HEK293 (cell line): ENCODE data around the gene FKBP4.

ENCODE experiments used
- FEZF1 ChIP-seq: fragments of 450-650 bp; formaldehyde crosslinking; IDR thresholded peaks from 2 replicates; pipeline ENCODE4 v1.5.1; 2016; ENCODE audit warnings: missing biosample characterization, missing genetic modification characterization
- GLIS1 ChIP-seq: fragments of 450-650 bp; formaldehyde crosslinking; IDR thresholded peaks from 2 replicates; pipeline ENCODE4 v1.5.1; 2016; ENCODE audit warnings: missing biosample characterization, missing genetic modification characterization
- KLF16 ChIP-seq: fragments of 450-650 bp; formaldehyde crosslinking; IDR thresholded peaks from 2 replicates; pipeline ENCODE4 v1.5.1; 2017; ENCODE audit warnings: missing biosample characterization, missing genetic modification characterization
- KLF7 ChIP-seq: fragments of 450-650 bp; formaldehyde crosslinking; IDR thresholded peaks from 2 replicates; pipeline ENCODE4 v1.5.1; 2016; ENCODE audit warnings: missing biosample characterization, missing genetic modification characterization, borderline replicate concordance
- MZF1 ChIP-seq: fragments of 450-650 bp; formaldehyde crosslinking; IDR thresholded peaks from 2 replicates; pipeline ENCODE4 v1.5.1; 2017; ENCODE audit warnings: missing biosample characterization, missing genetic modification characterization, borderline replicate concordance
- SCRT2 ChIP-seq: fragments of 450-650 bp; formaldehyde crosslinking; IDR thresholded peaks from 2 replicates; pipeline ENCODE4 v1.5.1; 2016; ENCODE audit warnings: missing biosample characterization, missing genetic modification characterization
- SP7 ChIP-seq: fragments of 450-650 bp; formaldehyde crosslinking; IDR thresholded peaks from 2 replicates; pipeline ENCODE4 v1.5.1; 2016; ENCODE audit warnings: missing biosample characterization, missing genetic modification characterization
- ZBTB10 ChIP-seq: fragments of 450-650 bp; formaldehyde crosslinking; IDR thresholded peaks from 2 replicates; pipeline ENCODE4 v1.5.1; 2016; ENCODE audit warnings: missing biosample characterization, missing genetic modification characterization
- ZNF133 ChIP-seq: fragments of 450-650 bp; formaldehyde crosslinking; IDR thresholded peaks from 2 replicates; pipeline ENCODE4 v1.5.1; 2016; ENCODE audit warnings: missing biosample characterization, missing genetic modification characterization
- ZNF155 ChIP-seq: fragments of 450-650 bp; formaldehyde crosslinking; IDR thresholded peaks from 2 replicates; pipeline ENCODE4 v1.5.1; 2016; ENCODE audit warnings: missing biosample characterization, missing genetic modification characterization
- ZNF157 ChIP-seq: fragments of 450-650 bp; formaldehyde crosslinking; IDR thresholded peaks from 2 replicates; pipeline ENCODE4 v1.5.1; 2016; ENCODE audit warnings: missing biosample characterization, missing genetic modification characterization
- ZNF18 ChIP-seq: fragments of 450-650 bp; formaldehyde crosslinking; IDR thresholded peaks from 2 replicates; pipeline ENCODE4 v1.5.1; 2016; ENCODE audit warnings: missing biosample characterization, missing genetic modification characterization
- ZNF2 ChIP-seq: fragments of 450-650 bp; formaldehyde crosslinking; IDR thresholded peaks from 2 replicates; pipeline ENCODE4 v1.5.1; 2016; ENCODE audit warnings: missing biosample characterization, missing genetic modification characterization
- ZNF248 ChIP-seq: fragments of 450-650 bp; formaldehyde crosslinking; IDR thresholded peaks from 2 replicates; pipeline ENCODE4 v1.5.1; 2017; ENCODE audit warnings: missing biosample characterization, missing genetic modification characterization
- ZNF26 ChIP-seq: fragments of 450-650 bp; formaldehyde crosslinking; IDR thresholded peaks from 2 replicates; pipeline ENCODE4 v1.5.1; 2016; ENCODE audit warnings: missing biosample characterization, missing genetic modification characterization
- ZNF266 ChIP-seq: fragments of 450-650 bp; formaldehyde crosslinking; IDR thresholded peaks from 2 replicates; pipeline ENCODE4 v1.5.1; 2016; ENCODE audit warnings: missing biosample characterization, missing genetic modification characterization, low read depth
- ZNF324 ChIP-seq: fragments of 450-650 bp; formaldehyde crosslinking; IDR thresholded peaks from 2 replicates; pipeline ENCODE4 v1.5.1; 2016; ENCODE audit warnings: missing biosample characterization, missing genetic modification characterization
- ZNF37A ChIP-seq: fragments of 450-650 bp; IDR thresholded peaks from 2 replicates; pipeline ENCODE4 v1.5.1; 2018; ENCODE audit warnings: missing biosample characterization, missing genetic modification characterization
- ZNF391 ChIP-seq: fragments of 450-650 bp; formaldehyde crosslinking; IDR thresholded peaks from 2 replicates; pipeline ENCODE4 v1.5.1; 2016; ENCODE audit warnings: low read depth, missing biosample characterization, missing genetic modification characterization, borderline replicate concordance
- ZNF404 ChIP-seq: fragments of 450-650 bp; formaldehyde crosslinking; IDR thresholded peaks from 2 replicates; pipeline ENCODE4 v1.5.1; 2017; ENCODE audit warnings: missing biosample characterization, missing genetic modification characterization
- ZNF488 ChIP-seq: fragments of 450-650 bp; formaldehyde crosslinking; IDR thresholded peaks from 2 replicates; pipeline ENCODE4 v1.5.1; 2016; ENCODE audit warnings: missing biosample characterization, missing genetic modification characterization
- ZNF544 ChIP-seq: fragments of 450-650 bp; formaldehyde crosslinking; IDR thresholded peaks from 2 replicates; pipeline ENCODE4 v1.5.0; 2017; ENCODE audit warnings: missing biosample characterization, missing genetic modification characterization
- ZNF555 ChIP-seq: fragments of 450-650 bp; formaldehyde crosslinking; conservative IDR thresholded peaks from 2 replicates; pipeline ENCODE4 v1.5.1; 2017; ENCODE audit warnings: missing biosample characterization, mild to moderate bottlenecking, missing genetic modification characterization, inconsistent platforms
- ZNF560 ChIP-seq: fragments of 450-650 bp; formaldehyde crosslinking; IDR thresholded peaks from 2 replicates; pipeline ENCODE4 v1.5.1; 2017; ENCODE audit warnings: missing biosample characterization, missing genetic modification characterization, borderline replicate concordance
- ZNF561 ChIP-seq: fragments of 450-650 bp; IDR thresholded peaks from 2 replicates; pipeline ENCODE4 v1.5.1; 2018; ENCODE audit warnings: missing biosample characterization, missing genetic modification characterization, borderline replicate concordance
- ZNF600 ChIP-seq: fragments of 450-650 bp; formaldehyde crosslinking; IDR thresholded peaks from 2 replicates; pipeline ENCODE4 v1.5.1; 2016; ENCODE audit warnings: missing biosample characterization, missing genetic modification characterization
- ZNF639 ChIP-seq: fragments of 450-650 bp; formaldehyde crosslinking; IDR thresholded peaks from 2 replicates; pipeline ENCODE4 v1.5.1; 2016; ENCODE audit warnings: missing biosample characterization, missing genetic modification characterization
- ZNF776 ChIP-seq: fragments of 450-650 bp; formaldehyde crosslinking; IDR thresholded peaks from 2 replicates; pipeline ENCODE4 v1.5.0; 2017; ENCODE audit warnings: missing biosample characterization, missing genetic modification characterization, borderline replicate concordance
- ZNF837 ChIP-seq: fragments of 450-650 bp; formaldehyde crosslinking; IDR thresholded peaks from 2 replicates; pipeline ENCODE4 v1.5.1; 2016; ENCODE audit warnings: missing biosample characterization, missing genetic modification characterization
- ZSCAN30 ChIP-seq: fragments of 450-650 bp; IDR thresholded peaks from 2 replicates; pipeline ENCODE4 v1.5.1; 2018; ENCODE audit warnings: missing biosample characterization, mild to moderate bottlenecking, missing genetic modification characterization, moderate library complexity
- ZXDB ChIP-seq: fragments of 450-650 bp; formaldehyde crosslinking; IDR thresholded peaks from 2 replicates; pipeline ENCODE4 v1.5.1; 2016; ENCODE audit warnings: missing biosample characterization, missing genetic modification characterization

FKBP4 gene

GRCh38 chr12:2752676-2753371, 41.9 kb upstream of the FKBP4 start (continued):
- TF ChIP-seq ZBTB10 (tag by site-specific recombination) (peak; percentile 34; the same call in 1 of the 2 replicates), ZNF776 (tag by site-specific recombination) (no peak), ZNF157 (no peak), ZNF404 (no peak), MZF1 (tag by site-specific recombination) (no peak), SCRT2 (tag by site-specific recombination) (no peak), ZNF2 (tag by site-specific recombination) (no peak), ZNF133 (tag by site-specific recombination) (no peak), ZNF391 (peak; percentile 58; the same call in 1 of the 2 replicates), KLF16 (tag by site-specific recombination) (peak; percentile 85), ZNF561 (tag by site-specific recombination) (no peak), SP7 (tag by site-specific recombination) (no peak), ZNF155 (tag by site-specific recombination) (no peak), ZNF26 (tag by site-specific recombination) (no peak), ZNF837 (tag by site-specific recombination) (no peak), ZNF555 (tag by site-specific recombination) (no peak), ZXDB (tag by site-specific recombination) (no peak), ZNF324 (tag by site-specific recombination) (no peak), ZNF248 (tag by site-specific recombination) (no peak), ZNF266 (no peak), ZNF488 (no peak), ZNF600 (peak; percentile 42; the same call in 1 of the 2 replicates), FEZF1 (tag by site-specific recombination) (no peak), ZNF639 (tag by site-specific recombination) (no peak), ZNF37A (tag by site-specific recombination) (no peak), KLF7 (tag by site-specific recombination) (peak; percentile 70; the same call in 1 of the 2 replicates), ZNF18 (tag by site-specific recombination) (no peak; the same call in 1 of the 2 replicates), ZNF544 (tag by site-specific recombination) (no peak), GLIS1 (tag by site-specific recombination) (peak; percentile 27; the same call in 1 of the 2 replicates), ZSCAN30 (tag by site-specific recombination) (peak; percentile 92), ZNF560 (peak; percentile 98)
